Measurements from ENCODE around the gene ESR2. TPM values are rescaled to one million over a fixed set of nuclear protein-coding genes. Genes with fewer than 3 reads are reported as not detected.

The ESR2 gene
- total RNA-seq, 1 donor from 2014 or later, result 0.39 TPM

GRCh38 chr14:64266239-64266638 lies 27.9 kb downstream of the ESR2 start:
- DNase-seq (ENCODE audit: low read depth in 2 of 2), result no peak

GRCh38 chr14:64265222-64265621 lies 28.9 kb downstream of the ESR2 start:
- no peak for DNase-seq (ENCODE audit: low read depth in 2 of 2)

- DNase-seq (ENCODE audit: low read depth in 2 of 2), result no peak
These were observed 33.8 kb downstream of the ESR2 start for GRCh38 chr14:64260418-64260817.

- DNase-seq (ENCODE audit: low read depth in 2 of 2), result no peak
These were observed 38.4 kb downstream of the ESR2 start for GRCh38 chr14:64255756-64256155.

- peak in 1 of 2 donors; percentile 73 for DNase-seq (ENCODE audit: low read depth in 2 of 2)
These were observed 40.5 kb downstream of the ESR2 start for GRCh38 chr14:64253672-64254071.

- DNase-seq (ENCODE audit: low read depth in 2 of 2), result no peak
These were observed 44.8 kb downstream of the ESR2 start for GRCh38 chr14:64249363-64249762.

GRCh38 chr14:64248689-64249088 lies 45.5 kb downstream of the ESR2 start:
- no peak for DNase-seq (ENCODE audit: low read depth in 2 of 2)

- no peak for DNase-seq (ENCODE audit: low read depth in 2 of 2)
These were observed 47.0 kb downstream of the ESR2 start for GRCh38 chr14:64247195-64247594.

- DNase-seq (ENCODE audit: low read depth in 2 of 2), result no peak
These were observed 47.5 kb downstream of the ESR2 start for GRCh38 chr14:64246688-64247087.

GRCh38 chr14:64245491-64245890 lies 48.7 kb downstream of the ESR2 start:
- DNase-seq (ENCODE audit: low read depth in 2 of 2), result no peak

GRCh38 chr14:64244279-64244678 lies 49.9 kb downstream of the ESR2 start:
- DNase-seq (ENCODE audit: low read depth in 2 of 2), result peak in 1 of 2 donors; percentile 32

GRCh38 chr14:64238631-64239030 lies 55.5 kb downstream of the ESR2 start:
- no peak for DNase-seq (ENCODE audit: low read depth in 2 of 2)

- DNase-seq (ENCODE audit: low read depth in 2 of 2), result no peak
These were observed 56.1 kb downstream of the ESR2 start for GRCh38 chr14:64238049-64238448.

- DNase-seq (ENCODE audit: low read depth in 2 of 2), result no peak
These were observed 58.2 kb downstream of the ESR2 start for GRCh38 chr14:64235652-64236640.

- peak in 1 of 2 donors; percentile 36 for DNase-seq (ENCODE audit: low read depth in 2 of 2)
These were observed 59.1 kb downstream of the ESR2 start for GRCh38 chr14:64234877-64235651.

- DNase-seq (ENCODE audit: low read depth in 2 of 2), result no peak
These were observed 60.5 kb downstream of the ESR2 start for GRCh38 chr14:64233531-64234190.

GRCh38 chr14:64232944-64233343 lies 61.2 kb downstream of the ESR2 start:
- DNase-seq (ENCODE audit: low read depth in 2 of 2), result no peak

- peak; percentile 25 to 94 for DNase-seq (ENCODE audit: low read depth in 2 of 2)
These were observed 61.9 kb downstream of the ESR2 start for GRCh38 chr14:64232095-64232838.

- no peak for DNase-seq (ENCODE audit: low read depth in 2 of 2)
These were observed 64.7 kb downstream of the ESR2 start for GRCh38 chr14:64229489-64229888.

GRCh38 chr14:64227856-64228255 lies 66.3 kb downstream of the ESR2 start:
- no peak for DNase-seq (ENCODE audit: low read depth in 2 of 2)

- DNase-seq (ENCODE audit: low read depth in 2 of 2), result no peak
These were observed 68.9 kb downstream of the ESR2 start for GRCh38 chr14:64225151-64225757.

Measured in dermis microvascular lymphatic vessel endothelial cell (primary cell).